GM12865 (cell line): Measurements from ENCODE around the gene NR6A1.

Experiments used
- DNase-seq: peaks from one replicate; pipeline ENCODE4 v3.0.0; 2010; ENCODE audit warnings: low read depth
- H3K4me3 ChIP-seq: 2 replicates; pipeline ENCODE4 v1.5.1; 2011; ENCODE audit warnings: mild to moderate bottlenecking, low read depth, low read length, control low read depth
- TF ChIP-seq, protein P1 (sequence below): IDR thresholded peaks from 2 replicates; pipeline ENCODE4 v1.5.1; 2011; ENCODE audit warnings: low read length, control low read depth, low read depth, inconsistent platforms; ENCODE audit not compliant: insufficient read depth; ENCODE audit errors: missing control alignments

The NR6A1 gene

DNA sequence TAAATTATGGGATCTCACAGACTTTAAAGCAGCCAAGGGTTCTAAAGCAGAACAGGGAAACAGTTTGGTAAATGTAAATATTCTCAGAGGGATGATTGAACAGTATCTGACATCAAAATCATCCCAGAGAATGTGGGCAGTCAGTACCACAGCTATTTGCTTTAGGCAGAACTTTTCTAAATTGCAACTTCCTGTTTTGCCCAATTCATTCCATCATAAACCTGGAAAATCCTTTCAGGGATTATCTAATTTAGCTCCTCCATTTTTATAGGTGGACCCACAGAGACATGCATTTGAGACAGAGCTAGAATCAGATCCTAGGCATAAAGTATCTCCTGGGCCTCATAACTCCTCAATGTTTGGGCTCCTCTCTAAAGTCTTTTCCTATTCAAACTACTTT is 12.4 kb downstream of the NR6A1 start:
- H3K4me3 ChIP-seq = no peak overlapping the region
- TF ChIP-seq, protein P1, sequence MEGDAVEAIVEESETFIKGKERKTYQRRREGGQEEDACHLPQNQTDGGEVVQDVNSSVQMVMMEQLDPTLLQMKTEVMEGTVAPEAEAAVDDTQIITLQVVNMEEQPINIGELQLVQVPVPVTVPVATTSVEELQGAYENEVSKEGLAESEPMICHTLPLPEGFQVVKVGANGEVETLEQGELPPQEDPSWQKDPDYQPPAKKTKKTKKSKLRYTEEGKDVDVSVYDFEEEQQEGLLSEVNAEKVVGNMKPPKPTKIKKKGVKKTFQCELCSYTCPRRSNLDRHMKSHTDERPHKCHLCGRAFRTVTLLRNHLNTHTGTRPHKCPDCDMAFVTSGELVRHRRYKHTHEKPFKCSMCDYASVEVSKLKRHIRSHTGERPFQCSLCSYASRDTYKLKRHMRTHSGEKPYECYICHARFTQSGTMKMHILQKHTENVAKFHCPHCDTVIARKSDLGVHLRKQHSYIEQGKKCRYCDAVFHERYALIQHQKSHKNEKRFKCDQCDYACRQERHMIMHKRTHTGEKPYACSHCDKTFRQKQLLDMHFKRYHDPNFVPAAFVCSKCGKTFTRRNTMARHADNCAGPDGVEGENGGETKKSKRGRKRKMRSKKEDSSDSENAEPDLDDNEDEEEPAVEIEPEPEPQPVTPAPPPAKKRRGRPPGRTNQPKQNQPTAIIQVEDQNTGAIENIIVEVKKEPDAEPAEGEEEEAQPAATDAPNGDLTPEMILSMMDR = no peak
- DNase-seq = no peak

DNA sequence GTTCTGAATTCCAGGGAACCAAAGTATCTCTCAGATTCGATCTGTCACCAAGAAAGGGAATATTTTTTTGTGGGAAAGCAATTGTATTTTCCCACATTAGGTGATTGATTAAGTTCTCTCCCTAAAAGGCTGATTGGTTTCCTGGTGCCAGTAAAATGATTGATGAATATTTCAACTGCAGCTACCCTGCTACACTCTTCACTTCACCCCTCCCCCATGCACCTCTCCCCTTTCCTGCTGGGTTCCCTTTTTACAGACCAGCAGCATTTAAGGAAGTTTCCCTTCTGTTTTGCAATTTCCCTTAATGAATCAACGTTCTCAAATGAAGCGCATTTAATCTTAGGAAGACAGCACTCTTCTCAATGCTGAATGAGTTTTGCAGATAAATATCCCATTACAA is 13.1 kb downstream of the NR6A1 start:
- H3K4me3 ChIP-seq = no peak overlapping the region
- TF ChIP-seq, protein P1 = no peak
- no peak for DNase-seq

DNA sequence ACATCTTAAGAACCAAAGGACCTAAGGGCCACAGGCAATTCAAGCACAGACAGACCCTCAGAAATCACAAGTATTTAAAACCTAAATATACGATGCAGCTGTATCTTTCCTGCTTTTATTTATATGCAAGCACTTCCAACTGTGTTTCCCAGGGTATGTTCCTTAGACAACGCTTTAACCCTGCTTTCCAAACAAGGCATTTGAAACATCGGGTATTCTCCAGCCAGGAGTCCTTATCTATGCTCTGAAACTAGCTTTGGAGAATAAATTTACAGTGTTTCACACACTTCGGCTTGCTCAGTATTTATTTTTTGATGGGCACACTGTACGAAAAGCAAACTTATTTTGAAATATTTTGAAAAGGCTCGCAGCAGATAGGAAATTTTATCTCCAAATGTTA is 13.5 kb downstream of the NR6A1 start:
- H3K4me3 ChIP-seq = no peak overlapping the region
- TF ChIP-seq, protein P1 = no peak
- DNase-seq = no peak

DNA sequence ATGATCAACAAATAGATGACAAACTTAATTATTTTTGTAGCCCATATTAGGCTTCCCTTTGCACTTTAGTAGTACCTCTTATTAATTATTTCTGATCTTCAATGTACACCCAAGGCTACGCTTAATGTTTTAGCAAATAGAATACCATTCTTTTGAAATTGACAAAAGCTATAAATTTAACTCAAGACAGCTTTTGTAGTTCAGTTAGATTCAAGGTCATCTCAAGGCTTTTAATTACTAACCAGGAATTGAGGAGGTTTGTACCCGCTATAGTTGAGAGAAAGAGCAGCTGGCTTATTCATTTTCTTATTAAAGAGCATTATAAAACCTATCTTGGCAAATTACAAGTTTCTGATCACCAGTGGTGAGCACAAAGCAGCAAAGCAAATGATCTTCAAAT is 15.1 kb downstream of the NR6A1 start:
- TF ChIP-seq, protein P1 = no peak
- H3K4me3 ChIP-seq = no peak overlapping the region
- DNase-seq = no peak

DNA sequence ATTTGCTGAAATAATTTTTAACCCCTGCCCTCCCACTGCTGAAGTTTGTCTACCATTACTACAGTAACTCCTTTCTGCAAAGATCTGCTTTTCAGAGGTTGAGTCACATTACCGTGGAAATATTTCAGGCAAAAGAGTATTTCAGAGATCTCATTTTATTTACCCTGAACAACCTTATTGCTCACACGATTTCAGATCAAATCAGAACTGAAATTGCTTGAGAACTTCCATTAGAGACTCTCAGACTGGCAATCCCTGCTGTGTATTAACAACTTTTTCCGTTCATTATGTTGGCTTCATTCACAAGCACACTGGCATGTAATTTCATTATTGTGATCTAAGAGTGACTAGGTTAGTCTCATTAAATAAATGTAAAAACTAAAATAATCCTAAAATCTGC is 16.1 kb downstream of the NR6A1 start:
- TF ChIP-seq, protein P1 = no peak
- DNase-seq = no peak
- H3K4me3 ChIP-seq = no peak overlapping the region

DNA sequence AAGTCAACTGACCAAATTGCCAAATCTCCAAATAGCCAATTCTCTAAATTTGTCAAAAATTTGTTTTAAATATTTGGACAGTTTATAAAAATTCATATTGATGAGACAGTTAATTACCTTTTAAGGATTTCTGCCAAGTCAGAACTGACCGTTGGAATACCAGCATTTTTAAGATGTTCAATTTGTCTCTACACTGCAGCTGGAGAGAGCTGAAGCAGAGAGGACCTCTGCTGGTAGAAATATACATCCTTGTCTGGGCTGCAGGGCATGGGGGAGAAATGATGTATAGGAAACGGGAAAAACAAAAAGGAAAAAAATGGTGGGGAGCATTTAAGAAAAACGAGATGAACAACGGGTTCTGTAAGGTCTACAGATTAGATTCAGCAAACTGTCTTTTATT is 16.8 kb downstream of the NR6A1 start:
- TF ChIP-seq, protein P1 = no peak
- H3K4me3 ChIP-seq = no peak overlapping the region
- no peak for DNase-seq

DNA sequence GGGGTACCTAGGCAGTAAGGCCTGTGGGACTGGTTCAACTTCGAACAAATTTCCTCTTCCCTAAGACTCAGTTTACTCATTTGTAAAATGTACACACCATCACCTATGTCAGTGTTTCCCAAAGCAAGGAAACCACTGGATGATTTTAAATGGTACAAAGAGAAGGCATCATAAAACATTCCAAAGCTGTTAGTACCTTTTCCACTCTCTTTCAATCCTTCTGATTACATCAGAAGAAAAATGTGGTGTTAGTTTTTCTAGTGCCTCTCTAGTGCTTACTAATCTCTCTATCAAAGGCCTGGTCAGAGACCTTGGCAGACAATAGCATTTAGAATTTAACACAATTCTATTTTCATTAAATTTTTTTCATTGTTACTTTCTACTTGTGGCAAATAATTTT is 18.1 kb downstream of the NR6A1 start:
- DNase-seq = no peak
- TF ChIP-seq, protein P1 = no peak
- H3K4me3 ChIP-seq = no peak overlapping the region
